Activated CD4-positive, CD25-positive, alpha-beta regulatory T cell (primary cell): Measurements from ENCODE around the gene ZNF70.
A peak's percentile ranks its signal among the peaks of the same experiment; 100 is the strongest.

Experiments
- DNase-seq, 4 experiments: peaks; one replicate each; lab custom pipeline; 2025; lab: John Stamatoyannopoulos, UW

Gene ZNF70

GRCh38 chr22:23779083-23779482 is 28.2 kb upstream of the ZNF70 start:
- no peak for DNase-seq

- DNase-seq: no peak
Observed at GRCh38 chr22:23778577-23778900, 27.6 kb upstream of the ZNF70 start.

GRCh38 chr22:23777776-23778576 is 27.1 kb upstream of the ZNF70 start:
- DNase-seq: no peak

- no peak for DNase-seq
Observed at GRCh38 chr22:23775779-23776375, 25.0 kb upstream of the ZNF70 start.

GRCh38 chr22:23774922-23775436 is 24.1 kb upstream of the ZNF70 start:
- no peak for DNase-seq

GRCh38 chr22:23774114-23774921 is 23.4 kb upstream of the ZNF70 start:
- no peak for DNase-seq

- DNase-seq: no peak
Observed at GRCh38 chr22:23773483-23774113, 22.7 kb upstream of the ZNF70 start.

- peak; percentile 43 to 47 (median 44) for DNase-seq
Observed at GRCh38 chr22:23772649-23773473, 21.9 kb upstream of the ZNF70 start, which contains the start of gene MMP11. Gene MMP11, plus strand, starts transcription at chr22:23772849. Its CDS starts 22 bp downstream, at chr22:23772871.

- DNase-seq: no peak
Observed at GRCh38 chr22:23772315-23772648, 21.4 kb upstream of the ZNF70 start.

GRCh38 chr22:23769321-23769965 is 18.5 kb upstream of the ZNF70 start:
- DNase-seq: no peak

- DNase-seq: peak; percentile 55 to 65 (median 57)
Observed at GRCh38 chr22:23767673-23768548, 17.0 kb upstream of the ZNF70 start, which contains the start of gene CHCHD10. Gene CHCHD10, minus strand, starts transcription at chr22:23767972. Its CDS starts 98 bp downstream, at chr22:23767874.

GRCh38 chr22:23767303-23767672 is 16.4 kb upstream of the ZNF70 start:
- DNase-seq: no peak

- DNase-seq: no peak
Observed at GRCh38 chr22:23764899-23765881, 14.3 kb upstream of the ZNF70 start.

- DNase-seq: no peak
Observed at GRCh38 chr22:23763954-23764353, 13.0 kb upstream of the ZNF70 start.

- peak in 3 of 4 experiments; percentile 12 to 23 (median 21) for DNase-seq
Observed at GRCh38 chr22:23763579-23763945, 12.7 kb upstream of the ZNF70 start.

GRCh38 chr22:23762842-23763578 is 12.1 kb upstream of the ZNF70 start, which contains the start of gene C22orf15:
Gene C22orf15, plus strand, starts transcription at chr22:23762990. Its CDS starts 317 bp downstream, at chr22:23763307.
- DNase-seq: no peak

GRCh38 chr22:23760056-23760455 is 9.1 kb upstream of the ZNF70 start:
- no peak for DNase-seq

- no peak for DNase-seq
Observed at GRCh38 chr22:23759566-23759965, 8.7 kb upstream of the ZNF70 start.
